Activated naive CD8-positive, alpha-beta T cell treated with anti-CD3 and anti-CD28 coated beads for 36 hours (primary cell): ENCODE measurements around the gene KCNAB3. TPM values are rescaled to one million over a fixed set of nuclear protein-coding genes. Genes with fewer than 3 reads are reported as not detected.

Source experiments
- DNase-seq: peaks from one replicate; pipeline ENCODE4 v3.0.0; 2021
- H3K27ac Mint-ChIP-seq: one replicate; pipeline ENCODE4 v1.8.0; 2022; ENCODE audit warnings: mild to moderate bottlenecking, moderate library complexity, mixed read lengths
- H3K27me3 Mint-ChIP-seq: one replicate; pipeline ENCODE4 v1.8.0; 2022; ENCODE audit warnings: mild to moderate bottlenecking, mixed read lengths
- H3K36me3 Mint-ChIP-seq: one replicate; pipeline ENCODE4 v1.8.0; 2021; ENCODE audit warnings: mild to moderate bottlenecking, mixed read lengths
- H3K4me1 Mint-ChIP-seq: one replicate; pipeline ENCODE4 v1.8.0; 2021; ENCODE audit warnings: mixed read lengths
- H3K4me3 Mint-ChIP-seq: one replicate; pipeline ENCODE4 v1.8.0; 2022; ENCODE audit warnings: mild to moderate bottlenecking, moderate library complexity, mixed read lengths
- H3K9me3 Mint-ChIP-seq: one replicate; pipeline ENCODE4 v1.8.0; 2022; ENCODE audit warnings: mixed read lengths
- total RNA-seq, 2 experiments: library from RNA; stranded (reverse); gene quantifications; one replicate each; pipeline ENCODE4 v1.2.3, GENCODE V29; 2021

The KCNAB3 gene
- total RNA-seq, 2 experiments from 2014 or later: 7.5 to 8.4 TPM

- peak overlapping the region; percentile 57 for H3K4me3 Mint-ChIP-seq
- peaks cover 27% of the 10 kb centered on the region for H3K36me3 Mint-ChIP-seq
- H3K27ac Mint-ChIP-seq: peak overlapping the region; percentile 87
- peak; percentile 56 for DNase-seq
- H3K9me3 Mint-ChIP-seq: no peaks in the 10 kb centered on the region
- H3K4me1 Mint-ChIP-seq: peaks cover 10% of the 10 kb centered on the region
- no peaks in the 10 kb centered on the region for H3K27me3 Mint-ChIP-seq
Observed at GRCh38 chr17:7951143-7951792, 21.6 kb upstream of the KCNAB3 start.

GRCh38 chr17:7950578-7950977 is 20.9 kb upstream of the KCNAB3 start:
- no peak overlapping the region for H3K4me3 Mint-ChIP-seq
- peaks cover 10% of the 10 kb centered on the region for H3K4me1 Mint-ChIP-seq
- peaks cover 28% of the 10 kb centered on the region for H3K36me3 Mint-ChIP-seq
- DNase-seq: no peak
- H3K27me3 Mint-ChIP-seq: no peaks in the 10 kb centered on the region
- no peak overlapping the region for H3K27ac Mint-ChIP-seq
- no peaks in the 10 kb centered on the region for H3K9me3 Mint-ChIP-seq

GRCh38 chr17:7947651-7948050 is 18.0 kb upstream of the KCNAB3 start:
- DNase-seq: no peak
- Mint-ChIP-seq H3K4me3 (no peak overlapping the region), H3K27me3 (no peaks in the 10 kb centered on the region), H3K4me1 (peaks cover 10% of the 10 kb centered on the region), H3K36me3 (peaks cover 34% of the 10 kb centered on the region), H3K9me3 (no peaks in the 10 kb centered on the region), H3K27ac (no peak overlapping the region)

- peaks cover 6% of the 10 kb centered on the region for H3K4me1 Mint-ChIP-seq
- H3K4me3 Mint-ChIP-seq: no peak overlapping the region
- no peak overlapping the region for H3K27ac Mint-ChIP-seq
- no peaks in the 10 kb centered on the region for H3K9me3 Mint-ChIP-seq
- no peaks in the 10 kb centered on the region for H3K27me3 Mint-ChIP-seq
- H3K36me3 Mint-ChIP-seq: peaks cover 34% of the 10 kb centered on the region
- no peak for DNase-seq
Observed at GRCh38 chr17:7946441-7946840, 16.8 kb upstream of the KCNAB3 start.

- Mint-ChIP-seq H3K36me3 (peaks cover 37% of the 10 kb centered on the region), H3K4me1 (no peaks in the 10 kb centered on the region), H3K4me3 (no peak overlapping the region), H3K27ac (no peak overlapping the region), H3K27me3 (no peaks in the 10 kb centered on the region), H3K9me3 (no peaks in the 10 kb centered on the region)
- DNase-seq: no peak
Observed at GRCh38 chr17:7945651-7946050, 16.0 kb upstream of the KCNAB3 start.

GRCh38 chr17:7944326-7944725 is 14.7 kb upstream of the KCNAB3 start:
- H3K4me1 Mint-ChIP-seq: no peaks in the 10 kb centered on the region
- H3K9me3 Mint-ChIP-seq: no peaks in the 10 kb centered on the region
- DNase-seq: no peak
- no peaks in the 10 kb centered on the region for H3K27me3 Mint-ChIP-seq
- H3K36me3 Mint-ChIP-seq: peaks cover 33% of the 10 kb centered on the region
- no peak overlapping the region for H3K27ac Mint-ChIP-seq
- no peak overlapping the region for H3K4me3 Mint-ChIP-seq

GRCh38 chr17:7943291-7943690 is 13.6 kb upstream of the KCNAB3 start:
- no peak overlapping the region for H3K27ac Mint-ChIP-seq
- no peak for DNase-seq
- H3K27me3 Mint-ChIP-seq: no peaks in the 10 kb centered on the region
- H3K4me3 Mint-ChIP-seq: no peak overlapping the region
- no peaks in the 10 kb centered on the region for H3K9me3 Mint-ChIP-seq
- peaks cover 26% of the 10 kb centered on the region for H3K36me3 Mint-ChIP-seq
- no peaks in the 10 kb centered on the region for H3K4me1 Mint-ChIP-seq

- no peak for DNase-seq
- Mint-ChIP-seq H3K4me1 (no peaks in the 10 kb centered on the region), H3K27ac (no peak overlapping the region), H3K4me3 (no peak overlapping the region), H3K27me3 (no peaks in the 10 kb centered on the region), H3K36me3 (peaks cover 30% of the 10 kb centered on the region), H3K9me3 (no peaks in the 10 kb centered on the region)
Observed at GRCh38 chr17:7940743-7941142, 11.1 kb upstream of the KCNAB3 start.

- Mint-ChIP-seq H3K36me3 (peaks cover 33% of the 10 kb centered on the region), H3K4me3 (no peak overlapping the region), H3K27ac (no peak overlapping the region), H3K9me3 (no peaks in the 10 kb centered on the region), H3K27me3 (no peaks in the 10 kb centered on the region), H3K4me1 (peaks cover 2% of the 10 kb centered on the region)
- no peak for DNase-seq
Observed at GRCh38 chr17:7940034-7940433, 10.4 kb upstream of the KCNAB3 start.

GRCh38 chr17:7935859-7936258 is 6.2 kb upstream of the KCNAB3 start:
- Mint-ChIP-seq H3K4me1 (peaks cover 24% of the 10 kb centered on the region), H3K36me3 (peaks cover 41% of the 10 kb centered on the region), H3K4me3 (no peak overlapping the region), H3K27me3 (no peaks in the 10 kb centered on the region), H3K27ac (no peak overlapping the region), H3K9me3 (no peaks in the 10 kb centered on the region)
- no peak for DNase-seq

- peak overlapping the region; percentile 64 for H3K27ac Mint-ChIP-seq
- H3K4me1 Mint-ChIP-seq: peaks cover 31% of the 10 kb centered on the region
- peak; percentile 39 for DNase-seq
- peak overlapping the region; percentile 97 for H3K4me3 Mint-ChIP-seq
- peaks cover 35% of the 10 kb centered on the region for H3K36me3 Mint-ChIP-seq
- no peaks in the 10 kb centered on the region for H3K27me3 Mint-ChIP-seq
- no peaks in the 10 kb centered on the region for H3K9me3 Mint-ChIP-seq
Observed at GRCh38 chr17:7932949-7933348, 3.3 kb upstream of the KCNAB3 start.

GRCh38 chr17:7932483-7932891 is 2.8 kb upstream of the KCNAB3 start:
- Mint-ChIP-seq H3K27ac (peak overlapping the region; percentile 97), H3K4me3 (peak overlapping the region; percentile 97), H3K4me1 (peaks cover 31% of the 10 kb centered on the region), H3K27me3 (no peaks in the 10 kb centered on the region), H3K36me3 (peaks cover 35% of the 10 kb centered on the region), H3K9me3 (no peaks in the 10 kb centered on the region)
- peak; percentile 26 for DNase-seq

- Mint-ChIP-seq H3K27me3 (no peaks in the 10 kb centered on the region), H3K36me3 (peaks cover 31% of the 10 kb centered on the region), H3K9me3 (no peaks in the 10 kb centered on the region), H3K4me3 (peak within 1 kb of the TSS; percentile 97), H3K4me1 (peaks cover 31% of the 10 kb centered on the region), H3K27ac (peak within 1 kb of the TSS; percentile 97)
- DNase-seq: peak; percentile 100
Observed at GRCh38 chr17:7931709-7932482, 2.2 kb upstream of the KCNAB3 start, which contains the start of the genes CNTROB and TRAPPC1. Gene CNTROB, plus strand, starts transcription at chr17:7932206. Its CDS starts 874 bp downstream, at chr17:7933080. Gene TRAPPC1, minus strand, starts transcription at chr17:7931946. Its CDS starts 117 bp downstream, at chr17:7931829.

- Mint-ChIP-seq H3K27me3 (no peaks in the 10 kb centered on the region), H3K36me3 (peaks cover 24% of the 10 kb centered on the region), H3K4me1 (peaks cover 31% of the 10 kb centered on the region), H3K27ac (peak overlapping the region; percentile 97), H3K9me3 (no peaks in the 10 kb centered on the region), H3K4me3 (peak overlapping the region; percentile 97)
- no peak for DNase-seq
Observed at GRCh38 chr17:7930841-7931631, 1.4 kb upstream of the KCNAB3 start.

GRCh38 chr17:7927596-7927995 is 2.1 kb downstream of the KCNAB3 start:
- H3K27ac Mint-ChIP-seq: no peak overlapping the region
- H3K4me3 Mint-ChIP-seq: no peak overlapping the region
- peaks cover 19% of the 10 kb centered on the region for H3K4me1 Mint-ChIP-seq
- peaks cover 12% of the 10 kb centered on the region for H3K36me3 Mint-ChIP-seq
- DNase-seq: no peak
- H3K27me3 Mint-ChIP-seq: no peaks in the 10 kb centered on the region
- H3K9me3 Mint-ChIP-seq: no peaks in the 10 kb centered on the region
